KMS-11 (cell line): ENCODE measurements around the gene KLHL6.

Source experiments
- H2AFZ ChIP-seq: fragments of 200-600 bp; sonication (generic); 2 replicates; pipeline ENCODE4 v1.6.1; 2016; ENCODE audit warnings: antibody characterized with exemption, mixed run types, low read depth
- H3K27ac ChIP-seq: fragments of 200-600 bp; sonication (generic); 2 replicates; pipeline ENCODE4 v1.6.1; 2016; ENCODE audit warnings: mild to moderate bottlenecking, mixed run types
- H3K27me3 ChIP-seq: fragments of 200-600 bp; sonication (generic); 2 replicates; pipeline ENCODE4 v1.6.1; 2017; ENCODE audit warnings: mild to moderate bottlenecking, low read depth, mixed run types, moderate library complexity; ENCODE audit not compliant: insufficient read depth
- H3K36me3 ChIP-seq: fragments of 200-600 bp; sonication (generic); 2 replicates; pipeline ENCODE4 v1.6.1; 2017; ENCODE audit warnings: mild to moderate bottlenecking, mixed run types; ENCODE audit not compliant: insufficient read depth
- H3K4me1 ChIP-seq: fragments of 200-600 bp; sonication (generic); 2 replicates; pipeline ENCODE4 v1.6.1; 2016; ENCODE audit warnings: mild to moderate bottlenecking, low read depth, mixed run types; ENCODE audit not compliant: poor library complexity, severe bottlenecking
- H3K4me2 ChIP-seq: fragments of 200-600 bp; sonication (generic); 2 replicates; pipeline ENCODE4 v1.7.0; 2016; ENCODE audit warnings: mild to moderate bottlenecking, mixed run types
- H3K4me3 ChIP-seq: fragments of 200-600 bp; sonication (generic); IDR thresholded peaks from 2 replicates; pipeline ENCODE4 v1.6.1; 2017; ENCODE audit warnings: low read depth, low read length, mixed read lengths; ENCODE audit not compliant: insufficient read depth
- H3K79me2 ChIP-seq: fragments of 200-600 bp; sonication (generic); 2 replicates; pipeline ENCODE4 v1.6.1; 2016; ENCODE audit warnings: low read depth, mixed run types; ENCODE audit not compliant: insufficient read depth
- H3K9ac ChIP-seq: fragments of 200-600 bp; sonication (generic); 2 replicates; pipeline ENCODE4 v1.6.1; 2016; ENCODE audit warnings: mild to moderate bottlenecking, mixed run types
- H4K20me1 ChIP-seq: fragments of 200-600 bp; sonication (generic); 2 replicates; pipeline ENCODE4 v1.6.1; 2016; ENCODE audit warnings: mild to moderate bottlenecking, mixed run types; ENCODE audit not compliant: insufficient read depth
- CTCF ChIP-seq: fragments of 200-600 bp; sonication (generic); conservative IDR thresholded peaks from 2 replicates; pipeline ENCODE4 v1.6.1; 2017; ENCODE audit warnings: low read depth, mild to moderate bottlenecking, antibody characterized with exemption, low read length, moderate library complexity, mixed read lengths

Gene KLHL6

GRCh38 chr3:183553334-183554026 is 2.0 kb downstream of the KLHL6 start:
- no peaks in the 10 kb centered on the region for H3K27me3 ChIP-seq
- TF ChIP-seq CTCF, result no peak
- H3K4me1 ChIP-seq, result no peaks in the 10 kb centered on the region
- no peak overlapping the region for H3K4me2 ChIP-seq
- no peak overlapping the region for H3K9ac ChIP-seq
- H3K4me3 ChIP-seq, result no peak overlapping the region
- H3K36me3 ChIP-seq, result no peaks in the 10 kb centered on the region
- H4K20me1 ChIP-seq, result no peaks in the 10 kb centered on the region
- no peaks in the 10 kb centered on the region for H3K79me2 ChIP-seq
- no peak overlapping the region for H3K27ac ChIP-seq
- no peak overlapping the region for H2AFZ ChIP-seq

GRCh38 chr3:183551930-183552329 is 3.6 kb downstream of the KLHL6 start:
- Histone ChIP-seq H3K4me2 (no peak overlapping the region), H3K27me3 (no peaks in the 10 kb centered on the region), H3K79me2 (no peaks in the 10 kb centered on the region), H3K4me1 (no peaks in the 10 kb centered on the region), H3K36me3 (no peaks in the 10 kb centered on the region), H3K27ac (no peak overlapping the region), H2AFZ (no peak overlapping the region), H3K9ac (no peak overlapping the region), H3K4me3 (no peak overlapping the region), H4K20me1 (no peaks in the 10 kb centered on the region)
- no peak for TF ChIP-seq CTCF

DNA sequence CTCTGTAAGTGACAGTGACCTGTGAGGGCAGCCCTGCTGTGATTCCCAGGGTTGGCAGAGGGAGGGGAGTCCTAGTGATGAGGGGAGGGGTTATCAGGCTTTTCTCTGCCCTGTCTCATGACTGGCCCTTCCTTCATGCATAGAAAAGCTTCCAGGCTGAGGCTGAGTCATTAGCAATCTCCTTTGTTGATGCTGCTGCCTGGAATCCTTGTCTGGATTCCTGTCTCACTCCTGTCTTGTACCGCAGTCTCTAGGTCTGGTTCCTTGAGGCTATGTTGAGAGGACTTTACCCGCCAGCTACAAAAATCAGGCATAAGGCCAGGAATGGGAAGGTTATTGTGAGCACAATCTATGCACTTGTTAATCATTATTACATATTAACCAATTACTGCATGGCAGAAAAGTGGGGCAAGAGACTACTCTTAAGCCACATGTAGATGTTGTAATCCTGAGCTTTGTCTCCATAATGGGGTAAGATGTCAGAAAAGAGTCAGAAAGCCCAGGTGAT is 7.2 kb downstream of the KLHL6 start:
- H3K4me2 ChIP-seq, result no peak overlapping the region
- H2AFZ ChIP-seq, result no peak overlapping the region
- H3K4me1 ChIP-seq, result no peaks in the 10 kb centered on the region
- H3K79me2 ChIP-seq, result no peaks in the 10 kb centered on the region
- no peaks in the 10 kb centered on the region for H3K27me3 ChIP-seq
- no peak overlapping the region for H3K4me3 ChIP-seq
- H3K9ac ChIP-seq, result no peak overlapping the region
- no peak for TF ChIP-seq CTCF
- H4K20me1 ChIP-seq, result no peaks in the 10 kb centered on the region
- H3K27ac ChIP-seq, result no peak overlapping the region
- H3K36me3 ChIP-seq, result no peaks in the 10 kb centered on the region

DNA sequence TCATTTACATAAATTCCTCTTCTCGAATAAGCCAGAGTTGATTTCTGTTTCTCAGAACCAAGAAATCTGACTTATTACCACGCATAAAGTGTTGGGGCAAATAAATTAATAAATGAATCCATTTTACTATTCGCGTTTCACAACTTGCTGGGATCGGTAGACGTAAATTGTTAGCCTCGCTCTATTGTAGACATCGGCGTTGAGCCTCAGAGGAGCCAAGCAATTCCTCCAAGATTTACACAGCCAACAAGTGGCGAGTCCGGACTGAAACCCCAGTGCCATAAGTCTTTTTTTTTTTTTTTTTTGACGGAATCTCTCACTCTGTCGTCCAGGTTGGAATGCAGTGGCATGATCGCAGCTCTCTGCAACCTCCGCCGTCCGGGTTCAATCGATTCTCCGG is 8.9 kb downstream of the KLHL6 start:
- no peaks in the 10 kb centered on the region for H4K20me1 ChIP-seq
- H3K4me1 ChIP-seq, result no peaks in the 10 kb centered on the region
- H3K27me3 ChIP-seq, result no peaks in the 10 kb centered on the region
- no peak overlapping the region for H3K4me3 ChIP-seq
- TF ChIP-seq CTCF, result no peak
- H3K36me3 ChIP-seq, result no peaks in the 10 kb centered on the region
- H3K4me2 ChIP-seq, result no peak overlapping the region
- H2AFZ ChIP-seq, result no peak overlapping the region
- no peak overlapping the region for H3K27ac ChIP-seq
- H3K79me2 ChIP-seq, result no peaks in the 10 kb centered on the region
- H3K9ac ChIP-seq, result no peak overlapping the region
